A673 (cell line): ENCODE data around the gene UBASH3B.

Experiments used
- CTCF ChIP-seq: fragments of 300-800, 200-600 bp; sonication (generic); conservative IDR thresholded peaks from 2 replicates; pipeline ENCODE4 v1.5.1; 2017; ENCODE audit warnings: low read depth, mild to moderate bottlenecking, antibody characterized with exemption, low read length, moderate library complexity, mixed read lengths
- EZH2 ChIP-seq: fragments of 200-600 bp; sonication (generic); IDR thresholded peaks from 2 replicates; pipeline ENCODE4 v1.6.1; 2017; ENCODE audit warnings: borderline replicate concordance, low read depth, mild to moderate bottlenecking, mixed read lengths, antibody characterized with exemption, low read length; ENCODE audit not compliant: poor library complexity, severe bottlenecking

- TF ChIP-seq CTCF (no peak), EZH2 (no peak)
These were observed 29.4 kb upstream of the UBASH3B start for GRCh38 chr11:122625976-122626665.
